Choroid plexus epithelial cell (primary cell): ENCODE data around the gene HDGF.

Source experiments
- DNase-seq: peaks from one replicate; pipeline ENCODE4 v3.0.0-alpha.2; 2010; ENCODE audit warnings: low read depth
- H3K4me3 ChIP-seq: 2 replicates; pipeline ENCODE4 v1.5.1; 2011; ENCODE audit warnings: low read depth, mild to moderate bottlenecking, control low read depth, low read length, moderate library complexity
- CTCF ChIP-seq: conservative IDR thresholded peaks from 2 replicates; pipeline ENCODE4 v1.5.1; 2011; ENCODE audit warnings: low read depth, mild to moderate bottlenecking, control low read depth, inconsistent platforms, low read length, moderate library complexity

The HDGF gene

DNA sequence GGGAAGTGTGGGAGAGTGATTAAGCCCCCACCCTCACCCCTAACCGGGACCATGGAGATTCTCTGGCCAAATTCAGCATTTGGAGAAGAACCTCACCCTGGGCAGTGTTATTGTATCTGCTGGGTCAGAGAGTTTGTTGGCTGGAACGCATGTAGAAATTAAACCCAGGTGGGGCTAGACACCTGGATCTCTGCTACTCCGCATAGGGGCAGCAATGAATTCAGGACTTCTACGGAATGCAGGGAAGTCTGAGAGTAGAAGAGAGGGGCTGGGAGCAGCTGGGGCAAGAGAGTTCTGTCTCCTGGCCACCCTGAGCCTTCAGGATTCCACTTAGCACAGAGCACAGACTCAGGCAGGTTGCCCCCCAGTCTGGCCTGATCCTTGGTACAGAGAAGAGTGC lies 42.4 kb downstream of the HDGF start:
- no peak overlapping the region for H3K4me3 ChIP-seq
- no peak for DNase-seq
- no peak for TF ChIP-seq CTCF

DNA sequence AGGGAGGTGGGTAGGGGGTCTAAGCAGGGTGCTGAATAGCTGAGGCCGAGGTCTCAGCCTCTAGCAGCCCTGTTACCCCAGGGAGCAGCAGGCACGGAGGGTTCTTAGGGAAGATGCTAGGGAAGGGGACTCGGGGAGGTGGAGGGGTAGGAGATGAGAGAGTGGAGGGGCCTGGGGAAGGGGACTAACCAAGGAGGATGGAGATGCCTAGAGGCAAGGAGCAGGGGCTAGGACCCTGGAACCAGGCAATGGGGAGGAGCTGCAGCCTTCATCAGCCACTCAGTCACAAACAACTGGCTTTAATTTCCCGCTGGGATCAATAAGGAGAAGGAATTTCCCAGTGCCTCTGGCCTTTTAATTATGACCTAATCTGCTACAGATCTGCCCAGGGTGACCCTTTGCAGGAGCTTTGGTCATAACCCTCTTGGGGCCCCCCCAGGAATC lies 43.2 kb downstream of the HDGF start:
- DNase-seq = no peak
- TF ChIP-seq CTCF = no peak

GRCh38 chr1:156707417-156708217 lies 43.9 kb downstream of the HDGF start:
- DNase-seq = peak; percentile 50
- H3K4me3 ChIP-seq = no peak overlapping the region
- TF ChIP-seq CTCF = no peak

More for the DNA sequence above, 43.2 kb downstream of the HDGF start:
- no peak overlapping the region for H3K4me3 ChIP-seq

DNA sequence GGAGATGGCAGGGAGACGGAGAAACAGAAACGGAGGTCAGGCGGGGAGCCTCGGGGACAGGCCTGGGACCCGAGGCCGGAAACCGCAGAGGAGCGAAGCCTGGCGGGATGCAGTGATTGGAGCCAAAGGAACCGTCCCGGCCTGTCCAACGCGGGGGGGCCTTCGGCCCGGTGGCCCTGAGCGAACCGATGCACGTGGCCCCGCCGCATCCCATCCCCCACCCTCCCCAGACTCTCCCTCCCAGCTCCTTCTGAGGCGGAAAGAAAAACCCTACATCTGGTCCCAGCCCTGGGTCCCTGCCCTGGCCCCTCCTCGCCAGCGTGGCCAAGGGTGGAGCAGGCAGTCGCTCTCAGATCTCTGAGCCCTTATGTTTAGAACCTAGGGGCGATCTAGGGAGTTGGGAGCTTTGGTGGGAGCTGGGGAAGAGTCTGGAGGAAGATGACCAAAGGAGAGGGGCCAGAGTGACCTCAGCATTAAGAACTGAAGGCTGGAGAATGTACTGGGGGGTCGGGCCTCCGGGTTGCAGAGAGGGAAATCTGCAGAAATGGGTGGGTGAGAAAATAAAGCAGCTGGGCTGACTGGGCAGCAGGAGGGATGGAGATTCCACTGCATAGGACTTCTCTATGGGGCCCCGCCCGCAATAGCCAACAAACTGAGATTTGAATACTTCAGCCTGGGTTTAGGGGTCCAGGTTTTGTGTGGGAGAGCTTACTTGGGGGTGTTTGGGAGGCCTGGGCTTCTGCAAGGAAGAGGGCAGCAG lies 44.6 kb downstream of the HDGF start:
- H3K4me3 ChIP-seq = peak overlapping the region; percentile 49
- TF ChIP-seq CTCF = no peak
- DNase-seq = peak; percentile 59

DNA sequence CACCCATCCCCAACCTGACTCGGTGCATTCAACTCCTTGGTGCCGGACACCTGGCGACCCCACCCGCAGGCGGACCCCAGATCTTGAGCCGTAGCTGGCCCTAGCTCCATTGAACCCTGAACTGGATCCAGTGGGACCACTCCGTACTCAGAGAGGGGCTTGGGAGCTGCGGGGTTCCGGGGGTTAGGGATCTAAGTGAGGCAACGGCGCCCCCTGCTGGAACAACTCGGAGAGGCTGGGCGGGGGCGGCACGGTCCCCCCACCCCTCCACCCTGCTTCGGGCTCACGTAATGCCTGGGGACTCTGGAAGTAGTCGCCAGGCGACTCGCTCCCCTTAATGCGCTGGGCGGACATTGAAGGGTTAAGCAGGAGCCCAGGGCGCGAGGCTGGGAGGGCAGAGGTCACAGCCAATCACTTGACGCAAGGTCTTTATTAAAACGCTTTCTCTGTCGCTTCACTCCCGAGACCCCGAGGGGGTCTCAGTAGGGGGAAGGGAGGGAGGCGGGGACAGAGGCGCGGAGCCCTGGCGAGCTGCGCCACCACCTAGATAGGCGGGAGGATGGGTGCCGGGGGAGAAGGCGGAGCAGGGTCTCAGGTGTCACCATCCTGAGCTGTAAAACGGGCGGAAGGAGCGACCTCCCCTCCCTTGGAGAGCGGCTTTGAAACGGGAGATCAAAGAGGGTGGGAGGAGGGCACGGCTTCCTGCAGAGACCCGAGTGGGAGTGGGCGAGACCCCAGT lies 45.4 kb downstream of the HDGF start:
- peak overlapping the region; percentile 49 for H3K4me3 ChIP-seq

DNA sequence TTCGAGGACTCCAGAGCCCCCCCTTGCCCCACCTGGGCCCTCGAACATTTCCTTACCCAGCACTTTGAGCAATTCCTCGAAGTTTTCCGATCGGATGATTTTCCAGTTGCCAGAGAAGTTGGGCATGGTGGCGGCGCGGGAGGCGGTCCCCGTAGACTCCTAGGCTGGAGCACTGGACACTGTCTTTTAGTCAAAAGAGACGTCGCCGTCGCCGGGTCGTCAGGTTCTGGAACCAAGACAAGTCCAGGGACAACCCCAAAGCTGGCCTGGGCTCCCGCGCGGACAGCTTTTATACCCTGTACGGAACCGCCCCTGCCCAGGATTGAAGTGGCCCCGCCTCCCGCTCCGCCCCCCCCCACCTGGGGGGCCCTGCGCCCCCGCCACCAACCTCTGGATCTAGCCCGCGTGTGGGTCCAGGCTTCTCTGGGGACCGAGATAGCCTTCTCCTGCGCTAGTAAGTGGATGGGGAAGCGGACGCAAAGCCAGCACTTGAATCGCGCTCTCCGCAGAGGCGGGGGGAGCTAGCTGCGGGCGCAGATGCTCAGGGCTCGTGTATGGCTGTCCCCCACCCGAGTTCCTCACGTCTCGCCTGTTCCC lies 46.1 kb downstream of the HDGF start, which contains the start of gene CRABP2:
Gene CRABP2 (minus strand): TSS at position 263 of the 597 bp plus-strand sequence. CDS start 137 bp downstream, at position 126.
- H3K4me3 ChIP-seq = peak within 1 kb of the TSS; percentile 49
- TF ChIP-seq CTCF = no peak
- peak; percentile 28 for DNase-seq

More for the DNA sequence above, 45.4 kb downstream of the HDGF start:
- DNase-seq = peak; percentile 52
- peak; percentile 76 for TF ChIP-seq CTCF
